ENCODE results near the gene RDM1.
A peak's percentile ranks its signal among the peaks of the same experiment; 100 is the strongest.

Gene RDM1

DNA sequence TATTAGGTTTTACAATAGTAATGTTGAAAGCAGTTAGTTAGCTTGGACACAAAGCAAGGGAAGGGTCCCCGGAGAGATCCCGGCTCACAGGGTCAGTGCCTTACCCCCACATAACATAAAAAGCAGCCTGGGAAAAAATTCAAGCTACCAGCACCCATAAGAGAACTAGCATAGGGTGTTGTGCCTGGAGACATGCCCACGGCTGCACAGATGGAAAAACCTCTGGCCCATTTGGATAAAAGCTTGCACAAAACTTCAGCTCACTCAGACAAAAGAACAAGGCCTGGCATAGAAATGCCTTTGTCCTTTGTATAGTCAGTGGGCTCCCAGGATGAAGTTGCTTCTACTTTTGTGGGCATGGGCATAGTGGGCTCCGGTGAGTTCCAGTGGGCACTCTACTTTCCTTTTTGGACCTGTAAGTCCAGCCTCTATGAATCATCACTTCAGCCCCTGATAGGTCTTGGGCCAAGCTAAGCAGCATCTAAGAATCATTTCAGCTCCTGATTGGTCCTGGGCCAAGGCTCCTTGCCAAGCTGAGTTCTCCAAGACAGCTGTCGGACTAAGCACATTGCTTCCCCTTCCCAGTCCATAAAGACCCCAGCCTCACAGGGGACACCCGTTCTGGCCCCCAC lies 1.3 kb upstream of the RDM1 start:
- DNase-seq = no peak

- no peak for DNase-seq
These were observed 2.9 kb downstream of the RDM1 start for GRCh38 chr17:35927714-35928113.

DNA sequence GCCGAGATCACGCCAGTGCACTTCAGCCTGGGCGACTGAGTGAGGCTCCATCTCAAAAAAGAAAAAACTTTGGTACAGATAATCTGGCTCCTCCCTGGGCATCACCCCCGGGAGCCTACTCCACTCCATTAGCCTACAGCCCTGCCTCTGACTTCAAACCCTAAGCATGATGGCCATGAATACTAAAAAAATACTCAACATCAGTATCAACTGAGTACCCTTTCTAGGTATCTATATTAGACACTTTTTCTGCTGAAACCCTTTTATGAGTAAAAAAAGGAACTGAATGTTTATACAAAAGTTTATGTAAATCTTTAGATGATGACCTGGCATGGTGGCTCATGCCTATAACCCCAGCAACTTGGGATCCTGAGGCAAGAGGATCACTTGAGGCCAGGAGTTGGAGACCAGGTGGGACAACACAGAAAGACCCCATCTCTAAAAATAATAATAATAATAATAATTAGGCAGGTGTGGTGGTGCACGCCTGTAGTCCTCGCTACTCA lies 6.9 kb downstream of the RDM1 start:
- DNase-seq = no peak

- no peak for DNase-seq
These were observed 10.3 kb downstream of the RDM1 start for GRCh38 chr17:35920229-35920628.

GRCh38 chr17:35918665-35919064 lies 11.9 kb downstream of the RDM1 start:
- no peak for DNase-seq

GRCh38 chr17:35917519-35918213 lies 12.9 kb downstream of the RDM1 start:
- no peak for DNase-seq

- DNase-seq = no peak
These were observed 15.2 kb downstream of the RDM1 start for GRCh38 chr17:35915153-35915964.

- DNase-seq = no peak
These were observed 16.2 kb downstream of the RDM1 start for GRCh38 chr17:35914354-35914753.

GRCh38 chr17:35913609-35914008 lies 17.0 kb downstream of the RDM1 start:
- no peak for DNase-seq

DNA sequence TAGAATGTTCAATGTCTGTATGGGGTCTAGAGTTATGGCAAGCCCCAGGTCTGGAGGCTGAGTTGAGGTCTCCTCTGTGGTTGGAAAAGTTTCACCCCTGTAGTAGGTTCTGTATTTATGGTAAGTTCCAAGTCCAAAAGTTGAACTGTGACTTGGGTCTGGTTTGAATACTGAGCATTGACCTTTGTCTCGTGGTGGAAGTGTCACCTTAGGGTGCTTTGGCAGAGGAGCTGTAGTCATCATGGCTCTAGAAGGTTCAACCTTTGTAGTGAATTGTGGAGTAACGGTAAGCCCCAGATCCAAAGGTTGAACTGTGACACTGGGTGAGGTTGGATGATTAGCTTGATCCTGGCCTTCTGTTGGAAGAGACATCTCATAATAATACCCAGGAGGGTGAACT lies 17.6 kb downstream of the RDM1 start:
- no peak for DNase-seq

DNA sequence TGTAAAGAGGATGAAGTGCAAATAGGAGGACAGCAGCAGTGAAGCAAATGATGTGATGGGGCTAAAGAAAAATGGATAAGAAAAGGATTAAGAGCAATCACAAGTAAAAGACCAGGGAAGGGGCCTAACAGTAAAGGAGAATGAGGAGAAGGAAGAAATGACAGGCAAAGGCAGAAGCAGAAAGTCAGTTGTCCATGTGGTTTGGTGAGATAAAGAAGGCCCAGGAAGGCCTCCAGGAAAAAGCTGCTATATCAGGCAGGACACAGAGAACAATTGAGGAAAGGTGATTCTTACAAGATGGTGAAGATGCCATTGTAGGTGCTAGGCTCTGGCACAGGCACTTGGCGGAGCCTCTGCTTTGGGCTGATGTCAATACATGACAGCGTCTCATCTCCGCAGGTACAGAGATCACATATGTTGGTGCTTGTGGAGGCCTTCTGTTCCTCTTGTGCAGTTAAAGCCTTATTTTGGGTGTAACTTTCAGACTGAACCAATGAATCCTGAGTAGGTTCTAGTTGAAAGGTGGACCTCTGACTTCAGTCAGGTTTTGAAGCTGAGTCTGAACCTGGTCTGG lies 18.1 kb downstream of the RDM1 start:
- no peak for DNase-seq

DNA sequence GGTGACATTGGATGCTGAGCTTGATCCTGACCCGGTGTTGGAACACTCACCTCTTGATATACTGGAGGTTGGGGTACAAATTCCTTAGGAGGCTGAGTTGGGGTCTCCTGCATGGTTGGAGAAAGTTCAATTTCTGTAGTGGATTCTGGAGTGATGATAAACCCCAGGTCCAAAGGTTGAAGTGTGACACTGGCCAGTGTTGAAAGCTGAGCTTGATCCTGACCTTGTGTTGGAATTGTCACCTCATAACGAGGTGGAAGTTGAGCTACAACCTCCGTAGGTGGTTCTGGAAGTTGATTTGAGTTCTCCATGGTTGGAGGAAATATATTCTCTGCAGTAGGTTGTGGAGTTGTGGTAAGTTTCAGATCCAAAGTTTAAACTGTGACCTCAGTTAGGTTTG lies 21.2 kb downstream of the RDM1 start:
- no peak for DNase-seq

DNA sequence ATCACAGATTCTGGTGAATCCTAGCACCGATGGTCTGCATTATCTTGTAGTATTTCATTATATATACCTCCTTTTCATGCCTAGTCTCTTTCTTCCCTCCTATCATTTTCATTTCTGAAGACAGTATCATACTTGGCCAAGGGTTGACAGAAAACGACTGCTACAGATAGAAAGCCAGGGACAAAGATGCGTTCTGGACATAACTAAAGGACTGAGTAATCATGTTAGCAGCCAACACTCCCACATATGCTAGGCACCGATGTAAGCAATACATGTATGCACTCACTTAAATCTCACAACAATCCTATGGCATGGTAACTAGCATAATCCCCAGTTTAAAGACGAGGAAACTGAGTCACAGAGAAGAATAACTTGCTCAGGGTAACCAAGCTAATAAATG lies 22.9 kb downstream of the RDM1 start:
- no peak for DNase-seq

DNA sequence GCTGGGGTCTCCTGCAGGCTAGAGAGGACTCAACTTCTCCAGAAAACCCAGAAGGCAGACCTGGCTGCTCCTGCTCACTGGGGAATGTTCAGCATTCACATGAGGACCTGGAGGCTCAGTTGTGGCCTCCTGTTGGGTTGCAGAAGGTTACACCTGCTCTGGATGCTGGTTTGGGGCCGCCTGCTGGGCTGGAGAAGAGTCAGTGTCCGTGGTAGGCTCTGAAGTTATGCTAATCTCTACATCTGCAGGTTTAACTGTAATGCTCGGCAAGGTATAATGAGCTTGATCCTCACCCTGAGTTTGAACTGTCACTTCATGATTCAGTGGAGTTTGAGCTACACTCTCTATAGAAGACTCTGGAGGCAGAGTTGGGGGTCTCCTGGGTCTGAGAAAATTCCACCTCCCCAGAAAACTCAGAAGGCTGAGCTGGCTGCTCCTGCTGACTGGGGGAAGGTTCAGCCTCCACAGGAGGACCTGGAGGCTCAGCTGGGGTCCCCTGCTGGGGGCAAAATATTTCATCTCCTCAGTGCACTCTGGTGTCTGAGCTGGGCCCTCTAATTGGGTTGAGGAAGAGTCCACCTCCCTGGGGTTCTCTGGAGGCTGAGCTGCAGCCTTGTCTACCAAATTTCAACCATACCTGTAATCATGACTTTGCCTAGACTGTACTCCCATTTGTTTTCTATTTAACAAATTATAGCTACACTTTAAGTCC lies 23.5 kb downstream of the RDM1 start:
- DNase-seq = no peak

DNA sequence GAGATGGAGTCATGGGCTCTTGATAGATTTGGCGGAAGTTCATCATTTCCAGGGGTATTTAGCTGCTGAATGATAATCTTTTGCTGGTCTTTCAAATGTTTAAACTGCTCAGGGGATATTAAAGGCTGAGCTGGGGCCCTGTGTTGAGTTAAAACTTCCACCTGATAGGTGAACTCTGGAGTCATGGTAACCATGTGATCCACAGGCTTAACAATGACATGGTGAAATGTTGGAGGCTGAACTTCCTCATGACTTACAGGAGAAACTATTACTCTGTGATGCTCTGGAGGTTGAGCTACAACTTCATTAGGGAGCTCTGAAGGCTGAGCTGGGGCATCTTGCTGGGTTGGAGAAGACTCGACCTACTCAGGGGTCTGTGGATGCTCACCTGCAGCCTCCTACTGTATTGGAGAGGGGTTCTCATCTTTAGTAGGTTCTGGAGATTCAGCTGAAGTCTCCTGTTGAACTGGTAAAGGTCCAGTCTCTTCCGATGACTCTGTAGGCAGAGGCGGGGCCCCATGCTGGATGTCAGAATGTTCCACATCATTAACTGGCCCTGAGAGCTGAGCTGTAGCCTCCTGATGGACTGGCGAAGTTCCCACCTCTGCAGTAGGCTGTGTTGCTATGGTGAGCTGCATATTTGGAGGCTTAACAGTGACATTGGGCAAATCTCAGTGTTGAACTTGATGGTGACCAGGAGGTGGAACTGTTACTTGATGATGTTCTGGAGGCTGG lies 24.2 kb downstream of the RDM1 start:
- DNase-seq = no peak

DNA sequence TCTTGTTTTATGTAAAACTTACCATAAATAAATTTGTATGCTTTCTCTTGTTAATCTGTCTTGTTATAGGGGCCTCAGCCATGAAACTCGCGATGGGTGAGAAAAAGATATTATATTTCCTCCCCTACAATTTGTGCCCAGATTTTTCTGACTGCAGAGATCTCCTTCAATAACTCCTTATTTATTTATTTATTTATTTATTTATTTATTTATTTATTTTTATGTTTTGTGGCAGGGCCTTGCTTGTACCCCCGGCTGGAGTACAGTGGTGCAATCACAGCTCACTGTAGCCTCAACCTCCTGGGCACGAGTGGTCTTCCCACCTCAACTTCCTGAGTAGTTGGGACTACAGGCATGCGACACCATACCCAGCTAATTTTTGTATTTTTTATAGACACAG lies 27.1 kb downstream of the RDM1 start:
- DNase-seq = no peak

DNA sequence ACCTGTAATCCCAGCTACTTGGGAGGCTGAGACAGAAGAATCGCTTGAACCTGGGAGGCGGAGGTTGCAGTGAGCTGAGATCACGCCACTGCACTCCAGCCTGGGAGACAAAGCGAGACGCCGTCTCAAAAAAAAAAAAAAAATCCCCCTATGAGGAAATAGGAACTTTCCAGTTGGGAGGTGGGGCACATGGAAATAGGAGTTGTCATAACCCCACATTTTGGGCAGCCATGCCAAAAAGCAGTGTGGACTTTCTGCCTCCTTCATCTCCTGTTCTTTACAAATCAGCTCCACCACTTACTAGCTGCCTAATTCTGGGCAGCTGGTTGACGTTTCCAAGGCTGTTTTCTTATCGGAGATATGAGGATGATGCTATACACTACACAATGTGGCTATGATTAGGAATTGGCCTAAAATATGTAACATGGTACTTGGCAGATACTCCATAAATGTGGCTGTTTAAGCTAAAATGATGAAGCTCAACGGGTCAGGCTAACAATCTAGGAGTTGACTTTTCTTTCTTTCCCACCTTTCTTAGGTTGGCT lies 28.9 kb downstream of the RDM1 start:
- DNase-seq = no peak

DNA sequence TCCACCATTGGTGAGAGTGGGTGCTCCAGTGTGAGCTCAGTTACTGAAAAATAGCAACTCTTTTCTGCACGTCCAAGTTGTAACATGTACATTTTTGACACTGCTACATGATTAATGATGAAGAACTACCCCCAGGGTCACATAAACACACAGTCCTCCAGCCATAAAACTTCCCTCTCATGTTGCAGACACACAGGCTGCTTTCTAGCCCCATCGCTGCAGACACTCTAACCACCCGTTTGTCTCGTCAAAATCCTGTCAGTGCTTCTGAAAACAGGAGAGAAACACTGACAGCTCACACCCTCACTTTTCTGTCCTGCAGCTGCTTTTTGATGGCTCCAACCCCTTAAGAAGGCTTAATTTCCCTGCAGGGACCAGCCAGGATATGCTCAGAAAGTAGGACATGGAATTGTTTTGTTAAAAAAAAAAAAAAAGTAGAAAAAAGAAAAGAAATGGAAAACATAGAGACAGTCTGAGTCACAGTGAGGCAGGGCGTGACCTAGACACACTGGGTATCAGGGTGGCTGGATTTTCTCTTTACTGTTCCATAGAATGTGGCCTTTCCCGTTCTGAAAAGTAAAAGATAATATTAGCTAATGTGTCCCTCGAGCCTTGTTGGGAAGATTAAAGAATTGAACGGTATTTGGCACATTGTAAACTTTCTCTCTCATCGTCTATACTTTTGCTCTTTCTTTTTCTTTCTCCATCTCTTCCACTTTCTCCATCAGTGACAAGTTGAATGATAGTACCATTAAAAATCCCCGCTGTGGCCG lies 29.7 kb downstream of the RDM1 start:
- DNase-seq = peak in 1 of 2 donors; percentile 48

- DNase-seq = peak in 1 of 2 donors; percentile 36
These were observed 30.3 kb downstream of the RDM1 start for GRCh38 chr17:35900280-35900679.

DNA sequence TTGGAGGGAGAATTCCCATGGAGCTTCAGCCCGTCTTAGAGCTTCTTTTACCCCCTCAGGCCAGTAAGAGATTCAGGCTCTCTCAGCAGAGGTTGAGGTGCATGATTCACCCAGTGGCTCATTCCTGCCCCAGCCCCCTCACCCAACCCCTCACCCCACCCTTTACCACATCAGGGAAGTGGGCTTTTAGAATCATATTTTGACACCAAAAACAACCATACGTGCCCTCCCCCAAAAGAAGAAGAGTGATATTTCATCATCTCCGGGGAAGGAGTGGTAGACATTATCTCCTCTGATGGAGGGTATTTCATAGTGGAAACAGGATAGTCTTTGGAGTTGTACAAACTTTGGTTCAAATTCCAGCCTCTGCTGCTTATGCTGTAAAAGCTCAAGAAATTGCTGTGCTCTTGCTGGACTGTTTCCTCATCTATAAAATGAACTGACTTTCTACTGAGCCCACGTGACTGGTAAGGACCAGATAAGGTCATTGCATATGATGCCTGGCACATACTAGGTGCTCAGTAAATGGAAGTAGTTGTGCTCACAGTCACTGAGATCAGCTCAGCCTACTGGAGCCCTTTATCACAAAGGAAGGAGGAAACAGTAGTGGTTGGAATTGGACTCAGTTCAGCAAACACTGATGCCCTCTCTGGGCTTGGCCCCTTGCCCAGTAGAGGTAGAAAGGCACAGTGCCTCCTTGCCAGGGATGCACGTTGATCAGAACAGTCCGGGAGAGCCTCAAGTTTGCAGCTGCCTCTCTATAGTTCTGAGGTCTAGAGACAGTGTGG lies 32.1 kb downstream of the RDM1 start:
- peak in 1 of 2 donors; percentile 52 for DNase-seq
